DMS153 treated with DMSO at 0.1 percent for 48 hours (cell line): Measurements from ENCODE around the gene JAG2.

Source experiments
- DNase-seq: peaks from one replicate; lab custom pipeline; 2025; ENCODE audit not compliant: unreplicated experiment; lab: John Stamatoyannopoulos, UW

Gene JAG2

GRCh38 chr14:105139831-105140239 lies 28.7 kb downstream of the JAG2 start:
- DNase-seq = no peak

DNA sequence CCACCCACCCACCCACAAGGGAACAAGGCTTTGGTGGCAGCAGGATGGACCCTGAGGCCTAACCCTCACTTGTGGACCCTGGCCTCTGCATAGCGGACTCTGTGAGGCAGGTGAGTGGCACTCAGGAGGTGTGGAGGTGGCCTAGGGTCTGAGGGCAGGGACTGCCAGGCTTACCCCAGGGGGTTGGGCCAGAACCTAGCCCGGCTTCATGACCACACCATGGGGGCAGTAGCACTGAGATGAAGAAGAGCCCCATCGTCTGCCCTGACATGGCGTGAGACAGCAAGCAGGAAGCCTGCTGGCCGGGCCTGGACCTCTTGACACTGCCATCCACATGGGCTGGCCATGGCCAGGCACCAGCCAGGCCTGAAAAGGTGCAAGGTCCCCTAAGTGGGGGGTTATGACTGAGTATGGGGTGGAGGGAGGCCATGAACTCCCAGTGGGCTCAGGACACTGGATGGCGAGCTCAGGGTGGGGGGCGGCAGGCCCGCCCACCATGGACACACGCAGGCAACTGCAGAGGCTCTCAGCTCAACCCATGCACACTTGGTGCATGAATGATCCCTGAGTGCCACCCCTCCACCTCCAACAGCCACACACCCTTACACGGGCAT lies 29.3 kb downstream of the JAG2 start:
- no peak for DNase-seq

DNA sequence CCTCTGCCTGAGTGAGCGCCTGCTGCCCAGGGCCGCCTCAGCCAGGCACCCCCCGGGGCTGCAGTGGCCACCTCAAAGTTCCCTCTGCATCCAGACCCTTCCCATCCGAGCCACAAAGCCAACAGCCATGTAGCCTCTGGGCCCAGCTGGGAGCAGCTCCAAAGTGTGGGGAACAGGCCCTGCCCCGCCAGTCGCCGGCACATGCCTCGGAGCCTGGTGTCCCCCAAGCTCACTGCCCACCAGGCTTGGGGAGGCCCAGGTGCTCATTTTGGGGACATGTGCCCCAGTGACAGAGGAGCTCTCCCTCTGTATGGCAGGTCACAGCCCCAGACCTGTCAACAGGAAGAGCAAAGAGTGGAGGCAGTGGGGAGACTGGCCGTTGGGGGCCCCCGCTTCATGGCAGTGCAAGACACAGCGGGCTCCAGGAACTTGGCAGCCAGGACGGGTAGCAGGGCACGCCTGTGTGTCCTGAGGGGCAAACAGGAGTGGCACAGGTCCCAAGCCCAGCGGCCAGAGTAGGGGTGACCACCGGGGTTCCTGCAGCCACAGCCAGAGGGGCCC lies 29.9 kb downstream of the JAG2 start:
- no peak for DNase-seq

DNA sequence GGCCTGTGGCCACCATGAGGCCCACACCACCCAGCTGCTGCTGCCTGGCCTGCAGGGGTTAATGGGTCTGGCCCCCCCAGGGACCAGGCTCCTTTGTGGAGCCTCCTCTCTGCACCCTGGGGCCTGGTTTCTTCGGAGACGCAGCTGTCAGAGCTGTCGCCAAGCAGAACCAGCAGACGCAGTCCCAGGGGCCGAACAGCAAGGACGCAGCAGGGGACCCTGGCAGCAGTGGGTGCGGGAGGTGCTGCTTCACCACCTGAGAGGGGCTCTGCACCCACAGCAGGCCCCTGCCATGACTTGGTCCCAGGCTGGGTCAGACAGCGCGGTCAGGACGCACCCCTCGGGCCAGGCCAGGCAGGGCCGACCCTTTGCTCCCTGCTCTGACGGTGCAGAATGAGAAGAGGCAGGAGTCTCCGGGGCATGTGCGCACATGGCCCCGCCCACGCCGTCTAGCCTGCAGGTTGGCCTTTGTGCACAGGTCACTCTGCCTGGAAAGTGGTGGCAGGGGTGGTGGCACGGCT lies 30.5 kb downstream of the JAG2 start:
- DNase-seq = no peak

GRCh38 chr14:105137481-105138020 lies 31.0 kb downstream of the JAG2 start:
- DNase-seq = no peak

GRCh38 chr14:105136401-105137322 lies 31.9 kb downstream of the JAG2 start:
- DNase-seq = no peak

DNA sequence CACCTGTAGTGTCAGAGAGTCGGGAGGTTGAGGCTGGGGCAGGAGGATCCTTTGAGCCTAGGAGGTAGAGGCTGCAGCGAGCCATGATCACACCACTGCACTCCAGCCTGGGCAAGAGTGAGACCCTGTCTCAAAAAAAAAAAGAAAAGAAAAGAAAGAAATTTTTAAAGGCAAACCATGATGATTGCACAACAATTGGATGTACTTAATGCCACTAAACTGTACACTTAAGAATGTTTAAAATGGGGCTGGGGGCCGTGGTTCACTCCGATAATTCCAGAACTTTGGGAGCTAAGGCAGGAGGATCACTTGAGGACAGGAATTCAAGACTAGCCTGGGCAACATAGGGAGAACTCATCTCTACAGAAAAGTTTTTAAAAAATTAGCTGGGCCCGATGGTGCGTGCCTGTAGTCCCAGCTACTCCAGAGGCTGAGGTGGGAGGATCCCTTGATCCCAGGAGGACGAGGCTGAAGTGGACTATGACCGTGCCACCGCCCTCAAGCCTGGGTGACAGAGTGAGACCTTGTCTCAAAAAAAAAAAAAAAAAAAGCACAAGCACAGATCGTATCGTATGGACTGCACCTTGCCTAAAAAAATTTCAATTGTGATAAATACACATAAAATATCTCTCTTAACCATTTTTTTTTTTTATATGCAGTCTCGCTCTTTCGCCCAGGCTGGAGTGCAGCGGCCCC lies 32.7 kb downstream of the JAG2 start:
- no peak for DNase-seq

- no peak for DNase-seq
These were observed 35.5 kb downstream of the JAG2 start for GRCh38 chr14:105132921-105133654.

- no peak for DNase-seq
These were observed 37.3 kb downstream of the JAG2 start for GRCh38 chr14:105131241-105131640.

DNA sequence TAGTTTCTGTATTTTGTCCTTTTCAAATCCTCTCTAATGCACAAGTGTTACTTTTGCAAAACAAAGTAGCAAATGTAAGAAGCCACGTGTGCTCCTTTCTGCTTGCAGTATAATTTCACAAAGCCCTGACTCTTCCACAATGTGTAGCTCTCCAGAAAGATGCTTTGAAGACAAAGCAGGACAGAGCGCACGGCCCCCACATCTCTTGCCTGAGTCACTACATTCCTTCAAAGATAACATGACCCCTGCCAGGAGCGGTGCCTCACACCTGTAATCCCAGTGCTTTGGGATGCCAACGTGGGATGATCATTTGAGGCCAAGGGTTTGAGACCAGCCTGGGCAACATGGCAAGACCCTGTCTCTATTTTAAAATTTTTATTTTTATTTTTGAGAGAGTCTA lies 40.5 kb downstream of the JAG2 start:
- no peak for DNase-seq

- DNase-seq = no peak
These were observed 41.6 kb downstream of the JAG2 start for GRCh38 chr14:105126981-105127329.

GRCh38 chr14:105126126-105126980 lies 42.2 kb downstream of the JAG2 start:
- DNase-seq = no peak

GRCh38 chr14:105124823-105125222 lies 43.8 kb downstream of the JAG2 start:
- DNase-seq = no peak

- no peak for DNase-seq
These were observed 44.4 kb downstream of the JAG2 start for GRCh38 chr14:105123981-105124765.

- DNase-seq = no peak
These were observed 45.4 kb downstream of the JAG2 start for GRCh38 chr14:105123064-105123665.

DNA sequence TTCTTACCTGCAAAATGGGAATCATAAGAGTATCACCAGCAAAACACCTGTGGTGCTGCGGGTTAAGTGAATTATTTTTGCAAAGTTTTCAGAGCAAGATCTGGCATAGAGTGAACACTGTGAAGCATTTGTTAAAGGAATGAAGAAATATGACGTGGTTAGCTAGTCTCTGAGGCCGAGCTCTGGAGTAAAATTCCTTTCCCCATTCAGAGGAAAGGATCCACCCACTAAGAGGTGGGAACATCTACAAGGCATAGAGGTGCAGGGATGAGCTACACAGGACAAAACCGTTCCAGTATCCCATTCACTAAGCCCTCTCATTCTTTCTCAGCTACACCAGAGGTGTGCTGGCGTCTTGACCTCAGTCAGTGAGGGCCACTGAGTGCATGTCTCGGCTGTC lies 48.5 kb downstream of the JAG2 start:
- DNase-seq = no peak

DNA sequence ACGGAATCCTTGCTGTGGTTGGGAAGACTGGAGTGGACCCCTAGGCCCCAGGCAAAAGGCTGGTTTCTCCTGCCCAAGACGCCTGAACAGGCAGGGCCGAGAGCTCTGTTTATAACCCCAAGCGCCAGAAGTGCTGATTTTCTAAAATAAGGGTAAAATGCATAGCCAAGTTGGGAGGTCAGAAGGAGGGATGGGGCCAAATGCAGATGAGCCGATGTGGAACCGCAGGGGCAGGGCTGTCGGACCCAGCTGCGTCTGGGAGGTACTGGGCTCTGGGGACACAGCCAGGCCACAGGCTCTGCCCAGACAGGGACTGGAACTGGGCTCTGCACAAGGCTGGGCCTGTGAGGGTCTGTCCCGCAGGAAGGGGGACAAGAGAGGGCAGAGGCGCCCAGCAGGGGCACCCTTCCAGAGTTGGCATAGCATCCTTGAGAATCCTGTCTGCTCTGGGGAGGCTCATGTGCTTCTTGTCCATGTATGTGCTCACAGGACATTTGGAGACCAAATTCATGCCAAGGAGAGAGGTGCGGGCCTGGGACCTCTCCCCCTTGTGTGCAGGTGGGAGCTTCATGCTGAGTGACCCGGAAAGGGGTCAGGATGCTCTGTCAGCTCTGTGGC lies 49.1 kb downstream of the JAG2 start:
- no peak for DNase-seq
